ENCODE data around the gene EXOC6B. TPM values are rescaled to one million over a fixed set of nuclear protein-coding genes. Genes with fewer than 3 reads are reported as not detected.

The EXOC6B gene
- total RNA-seq, 1 experiment from 2014 or later = 40.1 TPM

DNA sequence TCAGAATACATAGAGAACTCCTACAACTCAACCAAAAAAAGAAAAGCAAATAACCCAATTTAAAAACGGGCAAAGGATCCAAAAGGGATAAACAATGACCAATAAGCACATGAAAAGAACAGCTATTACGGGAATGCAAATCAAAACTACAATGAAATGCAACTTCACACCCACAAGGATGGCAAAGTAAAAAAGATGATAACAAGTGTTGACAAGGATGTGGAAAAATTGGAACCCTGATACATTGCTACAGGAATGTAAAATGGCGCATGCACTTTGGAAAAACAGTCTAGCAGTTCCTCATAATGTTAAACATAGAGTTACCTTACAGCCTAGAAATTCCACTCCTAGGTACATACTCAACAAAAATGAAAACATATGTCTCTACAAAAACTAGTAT is 4.7 kb downstream of the EXOC6B start:
- Histone ChIP-seq H3T11ph (ENCODE audit: low read length) (no peak overlapping the region), H4K5ac (ENCODE audit: insufficient read length, low read depth, low read length) (no peak overlapping the region), H2BK120ac (ENCODE audit: low read depth, low read length, poor library complexity, severe bottlenecking) (no peak overlapping the region), H3K79me2 (ENCODE audit: insufficient read depth, low read length) (peaks cover 2% of the 10 kb centered on the region; the same call in 1 of the 2 replicates), H3K14ac (ENCODE audit: insufficient read depth, low read length) (no peak overlapping the region), H4K20me1 (ENCODE audit: control insufficient read depth, insufficient read depth, insufficient read length) (no peaks in the 10 kb centered on the region), H3K4ac (ENCODE audit: low read depth, low read length) (no peak overlapping the region), H2BK20ac (ENCODE audit: low read depth, low read length, poor library complexity, severe bottlenecking) (no peak overlapping the region), H2BK5ac (ENCODE audit: insufficient read length, low read length) (no peak overlapping the region), H2BK12ac (ENCODE audit: insufficient read length, low read depth, low read length) (no peak overlapping the region), H3K23me2 (ENCODE audit: insufficient read length, low read depth, low read length, poor library complexity, severe bottlenecking) (peaks cover 6% of the 10 kb centered on the region), H3K23ac (ENCODE audit: insufficient read length, low read depth, low read length) (no peak overlapping the region), H2AFZ (ENCODE audit: low read length) (no peak overlapping the region), H3K9ac (ENCODE audit: extremely low read depth, insufficient read length, low read length) (no peak overlapping the region), H2BK15ac (ENCODE audit: low read depth, low read length) (no peak overlapping the region), H3K9me3 (ENCODE audit: control insufficient read depth, low read depth, low read length) (no peaks in the 10 kb centered on the region), H3K4me1 (ENCODE audit: insufficient read depth, low read length) (no peaks in the 10 kb centered on the region; the same call in 1 of the 2 replicates), H4K91ac (ENCODE audit: insufficient read length, low read depth, low read length) (no peak overlapping the region), H4K8ac (replicated peaks; ENCODE audit: insufficient read length, low read depth, low read length) (no peak overlapping the region), H2AK5ac (ENCODE audit: insufficient read length, low read length) (no peak overlapping the region), H3K4me2 (ENCODE audit: insufficient read depth, insufficient read length, low read length) (no peak overlapping the region), H3K18ac (ENCODE audit: insufficient read length, low read depth, low read length) (no peak overlapping the region), H3K27me3 (ENCODE audit: insufficient read depth, low read length) (no peaks in the 10 kb centered on the region), H3K27ac (ENCODE audit: insufficient read length, low read depth, low read length) (no peak overlapping the region), H3K79me1 (ENCODE audit: insufficient read depth, low read depth, low read length, poor library complexity, severe bottlenecking) (peaks cover 3% of the 10 kb centered on the region), H3K56ac (ENCODE audit: insufficient read length, low read depth, low read length) (no peak overlapping the region)
- Mint-ChIP-seq H3K4me1 (peaks cover 35 to 54% of the 10 kb centered on the region in 2 experiments), H3K4me3 (no peak overlapping the region; a peak in 1 of 5 replicates), H3K9me3 (no peaks in the 10 kb centered on the region), H3K36me3 (ENCODE audit: insufficient read depth in 1 of 3, low read depth in 3 of 3) (peaks cover 1 to 9% (median 4%) of the 10 kb centered on the region in 3 experiments; a peak in 5 of 7 replicates), H3K27me3 (ENCODE audit: low read depth) (no peaks in the 10 kb centered on the region), H3K27ac (no peak overlapping the region)
- TF ChIP-seq, protein P1, sequence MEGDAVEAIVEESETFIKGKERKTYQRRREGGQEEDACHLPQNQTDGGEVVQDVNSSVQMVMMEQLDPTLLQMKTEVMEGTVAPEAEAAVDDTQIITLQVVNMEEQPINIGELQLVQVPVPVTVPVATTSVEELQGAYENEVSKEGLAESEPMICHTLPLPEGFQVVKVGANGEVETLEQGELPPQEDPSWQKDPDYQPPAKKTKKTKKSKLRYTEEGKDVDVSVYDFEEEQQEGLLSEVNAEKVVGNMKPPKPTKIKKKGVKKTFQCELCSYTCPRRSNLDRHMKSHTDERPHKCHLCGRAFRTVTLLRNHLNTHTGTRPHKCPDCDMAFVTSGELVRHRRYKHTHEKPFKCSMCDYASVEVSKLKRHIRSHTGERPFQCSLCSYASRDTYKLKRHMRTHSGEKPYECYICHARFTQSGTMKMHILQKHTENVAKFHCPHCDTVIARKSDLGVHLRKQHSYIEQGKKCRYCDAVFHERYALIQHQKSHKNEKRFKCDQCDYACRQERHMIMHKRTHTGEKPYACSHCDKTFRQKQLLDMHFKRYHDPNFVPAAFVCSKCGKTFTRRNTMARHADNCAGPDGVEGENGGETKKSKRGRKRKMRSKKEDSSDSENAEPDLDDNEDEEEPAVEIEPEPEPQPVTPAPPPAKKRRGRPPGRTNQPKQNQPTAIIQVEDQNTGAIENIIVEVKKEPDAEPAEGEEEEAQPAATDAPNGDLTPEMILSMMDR (conservative IDR thresholded peaks at IDR 0.05) = no peak
- no peak for DNase-seq
- WGBS (ENCODE audit: extremely low coverage, insufficient read length, low lambda C conversion rate) = no CpG with 5 or more reads among the region's 3 CpGs
